ENCODE data around the gene SIRPD. TPM values are rescaled to one million over a fixed set of nuclear protein-coding genes. Genes with fewer than 3 reads are reported as not detected.
"Not testable (repeated sequence)": the region's sequence is repeated elsewhere in the genome, so short reads cannot be mapped to it uniquely, and the experiment has no call there.

Gene SIRPD
- not detected for total RNA-seq

DNA sequence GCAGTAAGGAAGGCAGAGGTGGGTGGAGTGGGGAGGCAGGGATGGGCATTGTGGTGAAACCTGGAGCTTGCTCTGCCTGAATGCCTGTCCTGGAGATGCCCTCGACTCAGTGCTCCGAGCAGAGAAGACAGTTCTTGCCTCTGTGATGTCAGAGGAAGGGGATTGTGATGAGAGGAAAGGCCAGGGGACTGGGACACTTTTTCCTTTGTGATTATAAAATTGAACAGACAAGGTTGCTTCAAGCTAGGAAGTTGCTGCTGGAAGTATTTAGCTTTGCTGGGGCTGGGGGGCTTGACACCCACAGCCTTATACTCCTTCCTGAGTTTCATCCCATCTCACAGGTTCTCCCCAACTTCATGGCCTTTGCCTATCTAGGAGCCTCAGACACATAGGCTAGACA lies at the start of gene SIRPD:
SIRPD (minus strand) TSS at position 101 of the 400 bp plus-strand sequence; CDS start at position 49, 52 bp downstream.
- Mint-ChIP-seq H3K27ac (no peak within 1 kb of the TSS), H3K4me3 (no peak within 1 kb of the TSS), H3K4me1 (ENCODE audit: low read depth) (peaks cover 8% of the 10 kb centered on the region), H3K27me3 (ENCODE audit: low read depth) (no peaks in the 10 kb centered on the region), H3K36me3 (ENCODE audit: low read depth) (peaks cover 3% of the 10 kb centered on the region), H3K9me3 (peaks cover 9% of the 10 kb centered on the region)
- no peak for DNase-seq
- CTCF ChIA-PET: interaction anchor here (0.8 to 4.0 kb wide), 4 partner anchors 13 to 220 kb away, joined by 3 to 32 read pairs (median 9); no protein-coding TSS in a partner anchor
- intact Hi-C loops (cut with micrococcal nuclease): loop anchor here (2.0 kb wide), 1 partner anchor 177 kb away; no protein-coding TSS in a partner anchor

DNA sequence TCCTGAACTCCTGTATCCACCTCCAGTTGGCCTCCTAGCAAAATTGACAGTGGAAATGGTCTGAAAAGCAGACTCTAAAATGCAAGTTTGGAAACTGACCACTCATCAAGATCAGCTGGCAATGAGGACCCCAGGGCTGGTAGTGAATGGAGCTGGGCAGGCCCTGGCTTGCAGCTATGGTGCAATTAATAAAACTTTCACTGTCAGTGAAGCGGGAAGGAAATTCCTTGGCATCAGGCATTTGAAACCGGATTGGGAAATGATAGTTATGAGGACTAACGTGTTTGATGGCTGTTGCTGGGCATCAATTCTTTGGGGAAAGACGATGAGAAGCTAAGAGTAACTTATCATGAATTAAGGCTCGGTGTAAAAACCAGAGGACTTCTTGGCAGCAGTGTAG lies 43.2 kb upstream of the SIRPD start:
- H3K27ac Mint-ChIP-seq: no peak overlapping the region
- H3K36me3 Mint-ChIP-seq (ENCODE audit: low read depth): peaks cover 5% of the 10 kb centered on the region
- H3K4me3 Mint-ChIP-seq: no peak overlapping the region
- CTCF ChIA-PET: no interaction called here
- no peaks in the 10 kb centered on the region for H3K27me3 Mint-ChIP-seq (ENCODE audit: low read depth)
- no peaks in the 10 kb centered on the region for H3K9me3 Mint-ChIP-seq
- H3K4me1 Mint-ChIP-seq (ENCODE audit: low read depth): no peaks in the 10 kb centered on the region
- DNase-seq: no peak
- intact Hi-C loops (cut with micrococcal nuclease): no loop called here

DNA sequence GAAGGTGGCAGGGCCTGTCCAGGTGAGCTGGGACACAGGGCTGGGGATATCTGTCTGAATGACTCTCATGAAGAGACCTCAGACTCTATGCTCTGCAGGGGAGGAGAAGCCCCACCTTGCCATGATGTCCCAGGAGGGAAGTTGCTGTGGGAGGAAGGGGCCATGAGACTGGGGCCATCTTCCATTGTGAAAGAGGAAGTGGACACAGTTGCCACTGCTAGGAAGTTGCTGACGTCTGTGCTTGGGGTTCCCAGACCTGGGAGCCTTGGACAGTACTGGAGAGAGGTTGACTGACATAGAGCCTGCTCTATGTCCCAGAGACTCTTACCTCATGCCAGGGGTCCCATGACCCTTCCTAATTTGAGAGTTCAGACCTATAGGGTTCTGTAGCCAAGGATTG lies 37.8 kb upstream of the SIRPD start:
- no peak for DNase-seq
- H3K27me3 Mint-ChIP-seq (ENCODE audit: low read depth): no peaks in the 10 kb centered on the region
- peaks cover 1% of the 10 kb centered on the region for H3K36me3 Mint-ChIP-seq (ENCODE audit: low read depth)
- H3K4me3 Mint-ChIP-seq: no peak overlapping the region
- H3K4me1 Mint-ChIP-seq (ENCODE audit: low read depth): peaks cover 3% of the 10 kb centered on the region
- H3K9me3 Mint-ChIP-seq: no peaks in the 10 kb centered on the region
- CTCF ChIA-PET: no interaction called here
- intact Hi-C loops (cut with micrococcal nuclease): no loop called here
- no peak overlapping the region for H3K27ac Mint-ChIP-seq

DNA sequence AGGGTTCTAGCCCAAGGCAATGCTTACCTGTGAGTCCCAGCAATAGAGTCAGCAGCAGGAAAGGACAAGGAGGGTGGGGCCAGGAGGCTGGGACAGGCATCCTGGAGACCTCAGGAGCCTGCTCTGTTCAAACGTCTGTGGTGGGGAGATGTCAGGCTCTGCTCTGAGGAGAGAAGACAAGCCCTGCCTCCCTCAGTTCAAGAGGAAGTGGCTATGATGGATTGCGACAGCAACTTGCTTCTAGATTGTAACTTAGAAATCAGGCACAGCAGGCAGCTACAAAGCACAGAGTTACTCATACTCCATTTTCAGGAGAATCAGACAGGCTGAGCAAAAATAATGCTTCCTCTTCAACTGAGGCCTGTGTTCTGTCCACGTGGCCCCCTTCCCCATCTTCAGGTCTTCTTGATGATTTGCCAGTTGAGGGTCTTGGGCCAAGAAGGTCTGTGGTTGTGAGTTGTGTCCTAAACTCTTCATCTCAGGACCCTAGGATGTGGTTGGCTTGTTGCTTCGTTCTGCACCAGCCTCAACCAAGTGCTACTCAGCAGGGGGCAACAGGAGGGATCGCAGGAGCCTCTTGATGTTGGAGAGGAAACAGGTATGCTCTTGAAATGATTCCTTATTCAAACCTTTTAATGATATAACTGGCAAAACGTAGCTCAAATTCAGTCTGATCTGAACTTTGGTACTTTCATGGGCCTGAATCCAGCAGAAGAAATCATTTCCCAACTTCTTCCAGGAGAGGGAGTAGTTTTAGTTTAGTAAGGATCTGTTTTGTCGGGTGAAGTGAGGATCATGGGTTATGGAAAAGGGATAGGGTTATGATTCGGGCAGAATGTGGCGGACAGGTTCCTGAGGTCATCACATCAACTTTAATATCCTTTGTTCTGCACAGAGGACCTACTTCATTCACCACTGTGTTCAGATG lies 31.3 kb upstream of the SIRPD start:
- Mint-ChIP-seq H3K36me3 (ENCODE audit: low read depth) (peaks cover 1% of the 10 kb centered on the region), H3K4me3 (peak overlapping the region; percentile 20), H3K27ac (peak overlapping the region; percentile 88), H3K27me3 (ENCODE audit: low read depth) (no peaks in the 10 kb centered on the region), H3K4me1 (ENCODE audit: low read depth) (peaks cover 42% of the 10 kb centered on the region), H3K9me3 (no peaks in the 10 kb centered on the region)
- CTCF ChIA-PET: interaction anchor here (1.2 kb wide), 1 partner anchor 188 kb away, joined by 3 read pairs; no protein-coding TSS in a partner anchor
- intact Hi-C loops (cut with micrococcal nuclease): loop anchor here (2.0 to 5.0 kb wide), 4 partner anchors 36 to 76 kb away; partner anchors contain the start of gene SIRPG
- peak; percentile 58 for DNase-seq

DNA sequence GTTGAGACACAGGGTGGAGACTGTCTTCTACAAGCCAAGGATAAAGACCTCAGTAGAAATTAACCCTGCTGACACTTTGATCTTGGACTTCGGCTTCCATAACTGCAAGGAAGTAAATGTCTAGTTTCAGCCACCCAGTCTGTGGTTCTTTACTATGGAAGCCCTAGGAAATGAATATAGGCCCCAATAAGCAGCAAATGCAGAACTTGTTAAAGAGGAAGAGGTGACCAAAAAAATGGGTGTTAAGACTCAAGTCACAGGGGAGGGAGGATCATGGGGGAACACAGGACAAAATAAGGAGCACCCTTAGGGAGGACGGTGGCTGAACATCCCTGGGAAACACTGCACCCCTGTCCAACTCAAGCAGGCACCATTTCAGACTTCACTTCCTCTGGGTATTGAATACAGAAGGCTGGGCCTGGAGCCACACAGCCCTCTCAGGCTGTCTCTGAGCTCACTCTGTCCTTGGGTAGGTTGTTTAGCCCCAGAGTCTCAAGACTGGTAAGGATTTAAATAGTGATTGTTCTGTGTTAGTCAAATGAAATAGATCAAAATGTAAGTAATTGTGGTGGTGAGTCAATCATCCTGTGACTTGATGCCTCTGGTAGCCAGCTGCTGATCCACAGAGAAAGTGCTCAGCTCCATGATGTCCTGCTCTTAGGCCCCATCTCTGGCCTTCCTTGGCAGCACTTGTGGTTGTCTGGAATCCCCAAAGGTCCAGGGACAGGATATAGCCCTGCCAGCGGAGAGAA lies 30.5 kb upstream of the SIRPD start:
- peaks cover 4% of the 10 kb centered on the region for H3K36me3 Mint-ChIP-seq (ENCODE audit: low read depth)
- no peaks in the 10 kb centered on the region for H3K9me3 Mint-ChIP-seq
- DNase-seq: peak; percentile 34
- peak overlapping the region; percentile 20 for H3K4me3 Mint-ChIP-seq
- CTCF ChIA-PET: interaction anchor here (1.2 kb wide), 1 partner anchor 189 kb away, joined by 3 read pairs; no protein-coding TSS in a partner anchor
- H3K27me3 Mint-ChIP-seq (ENCODE audit: low read depth): no peaks in the 10 kb centered on the region
- intact Hi-C loops (cut with micrococcal nuclease): loop anchor here (2.0 to 5.0 kb wide), 4 partner anchors 37 to 77 kb away; partner anchors contain the start of gene SIRPG
- peaks cover 46% of the 10 kb centered on the region for H3K4me1 Mint-ChIP-seq (ENCODE audit: low read depth)
- H3K27ac Mint-ChIP-seq: peak overlapping the region; percentile 88

DNA sequence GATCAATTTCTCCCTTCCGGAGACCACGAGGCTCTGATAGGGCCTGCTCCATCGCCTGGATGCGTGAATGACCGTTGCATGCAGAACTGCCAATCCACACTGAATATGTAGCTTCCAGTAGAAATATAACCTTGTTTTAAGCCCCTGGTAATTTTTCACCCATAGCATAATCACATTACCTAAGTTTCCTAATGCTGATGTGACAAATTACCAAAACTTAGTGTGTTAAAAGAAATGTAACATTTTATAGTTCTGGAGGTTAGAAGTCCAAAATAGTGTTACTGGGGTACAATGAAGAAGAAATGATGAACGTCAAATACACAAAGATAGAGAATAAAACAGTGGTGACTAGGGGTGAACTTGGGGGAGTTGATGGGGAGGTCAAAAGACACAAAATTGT lies 22.0 kb upstream of the SIRPD start:
- H3K27ac Mint-ChIP-seq: no peak overlapping the region
- peaks cover 9% of the 10 kb centered on the region for H3K4me1 Mint-ChIP-seq (ENCODE audit: low read depth)
- DNase-seq: no peak
- intact Hi-C loops (cut with micrococcal nuclease): loop anchor here (2.0 kb wide), 1 partner anchor 35 kb away; no protein-coding TSS in a partner anchor
- H3K9me3 Mint-ChIP-seq: no peaks in the 10 kb centered on the region
- H3K36me3 Mint-ChIP-seq (ENCODE audit: low read depth): peaks cover 2% of the 10 kb centered on the region
- H3K27me3 Mint-ChIP-seq (ENCODE audit: low read depth): no peaks in the 10 kb centered on the region
- CTCF ChIA-PET: no interaction called here
- no peak overlapping the region for H3K4me3 Mint-ChIP-seq

DNA sequence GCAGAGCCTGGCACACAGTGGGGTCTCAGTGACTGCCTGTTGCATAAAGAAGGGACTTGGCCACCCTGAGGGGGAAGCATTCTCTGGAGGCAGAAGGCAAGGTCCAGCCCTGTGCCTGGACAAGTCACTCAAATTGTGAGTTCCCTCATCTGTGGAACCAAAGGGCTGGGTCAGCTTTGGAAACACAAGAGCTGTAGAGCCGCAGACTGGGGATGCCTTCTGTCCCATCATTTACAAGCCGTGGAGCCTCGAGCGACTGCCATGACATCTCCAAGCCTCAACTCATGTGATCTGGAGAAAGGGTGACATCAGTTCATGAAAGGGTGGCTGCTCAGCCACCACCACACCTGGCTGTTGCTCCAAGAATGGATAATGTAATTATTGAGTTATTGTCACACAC lies 20.4 kb upstream of the SIRPD start:
- no peak for DNase-seq
- intact Hi-C loops (cut with micrococcal nuclease): loop anchor here (2.0 kb wide), 1 partner anchor 37 kb away; no protein-coding TSS in a partner anchor
- H3K27ac Mint-ChIP-seq: no peak overlapping the region
- no peaks in the 10 kb centered on the region for H3K36me3 Mint-ChIP-seq (ENCODE audit: low read depth)
- CTCF ChIA-PET: interaction anchor here (1.2 kb wide), 3 partner anchors 109 to 199 kb away, joined by 3 to 5 read pairs (median 3); no protein-coding TSS in a partner anchor
- H3K27me3 Mint-ChIP-seq (ENCODE audit: low read depth): no peaks in the 10 kb centered on the region
- no peak overlapping the region for H3K4me3 Mint-ChIP-seq
- peaks cover 2% of the 10 kb centered on the region for H3K4me1 Mint-ChIP-seq (ENCODE audit: low read depth)
- H3K9me3 Mint-ChIP-seq: no peaks in the 10 kb centered on the region

DNA sequence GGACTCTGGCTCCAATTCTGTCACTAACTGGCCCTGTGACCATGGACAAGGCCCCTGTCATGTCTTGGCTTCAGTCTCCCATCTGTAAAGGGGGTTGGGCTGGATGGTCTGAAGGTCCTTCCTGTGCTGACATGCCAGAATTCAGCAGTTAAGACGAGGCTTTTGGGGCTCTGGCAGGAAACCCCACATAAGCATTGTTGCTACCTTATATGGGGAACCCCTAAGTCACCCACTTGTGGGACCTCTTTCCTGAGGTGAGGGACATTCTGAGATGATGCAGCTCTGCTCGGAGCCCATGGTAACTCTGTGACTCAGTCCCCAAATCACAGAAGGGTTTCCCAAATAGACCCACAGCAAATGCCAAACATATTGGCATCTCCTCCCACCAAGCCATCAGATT lies 19.8 kb upstream of the SIRPD start:
- H3K27me3 Mint-ChIP-seq (ENCODE audit: low read depth); H3K27ac Mint-ChIP-seq; H3K9me3 Mint-ChIP-seq; intact Hi-C loops (cut with micrococcal nuclease); DNase-seq; H3K4me1 Mint-ChIP-seq (ENCODE audit: low read depth); H3K4me3 Mint-ChIP-seq; H3K36me3 Mint-ChIP-seq (ENCODE audit: low read depth): not testable (repeated sequence)
- CTCF ChIA-PET: interaction anchor here (1.2 kb wide), 1 partner anchor 157 kb away, joined by 3 read pairs; no protein-coding TSS in a partner anchor

DNA sequence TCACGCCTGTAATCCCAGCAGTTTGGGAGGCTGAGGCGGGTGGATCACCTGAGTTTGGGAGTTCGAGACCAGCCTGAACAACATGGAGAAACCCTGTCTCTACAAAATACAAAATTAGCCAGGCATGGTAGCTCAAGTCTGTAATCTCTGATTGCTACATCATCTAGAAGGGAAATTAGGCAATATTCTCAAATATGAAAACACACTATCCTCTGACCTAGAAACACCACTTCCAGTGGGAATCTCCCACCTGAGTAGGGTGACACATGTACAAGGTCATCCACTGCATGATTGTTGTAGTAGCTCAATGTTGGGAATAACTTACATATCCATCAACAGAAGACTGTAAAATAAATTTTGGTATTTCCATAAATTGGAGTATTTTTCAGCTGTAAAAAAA lies 19.1 kb upstream of the SIRPD start:
- peaks cover 2% of the 10 kb centered on the region for H3K4me1 Mint-ChIP-seq (ENCODE audit: low read depth)
- CTCF ChIA-PET: interaction anchor here (1.1 kb wide), 1 partner anchor 158 kb away, joined by 3 read pairs; no protein-coding TSS in a partner anchor
- H3K9me3 Mint-ChIP-seq: no peaks in the 10 kb centered on the region
- H3K27me3 Mint-ChIP-seq (ENCODE audit: low read depth): no peaks in the 10 kb centered on the region
- H3K4me3 Mint-ChIP-seq: no peak overlapping the region
- no peak overlapping the region for H3K27ac Mint-ChIP-seq
- DNase-seq: no peak
- no peaks in the 10 kb centered on the region for H3K36me3 Mint-ChIP-seq (ENCODE audit: low read depth)
- intact Hi-C loops (cut with micrococcal nuclease): no loop called here

DNA sequence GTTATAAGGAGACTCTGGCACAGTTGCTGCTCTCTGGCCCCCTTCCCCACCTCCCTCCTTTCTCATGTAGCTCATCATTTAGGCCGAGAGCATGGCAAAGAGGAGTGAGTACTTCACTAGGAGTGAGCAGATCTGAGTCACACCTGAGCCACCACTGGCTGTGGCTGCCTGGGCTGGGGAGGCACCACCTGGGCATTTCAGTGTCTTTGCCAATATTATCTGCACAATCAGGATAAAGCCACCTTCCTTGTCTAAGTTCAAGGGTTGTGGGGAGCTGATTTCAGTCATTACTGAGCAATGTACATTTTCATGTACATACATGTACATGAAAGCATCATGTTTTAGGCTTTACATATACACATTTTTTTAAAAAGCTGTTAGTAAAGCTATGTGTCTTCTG lies 18.5 kb upstream of the SIRPD start:
- H3K27me3 Mint-ChIP-seq (ENCODE audit: low read depth); H3K27ac Mint-ChIP-seq; H3K4me1 Mint-ChIP-seq (ENCODE audit: low read depth); H3K36me3 Mint-ChIP-seq (ENCODE audit: low read depth); H3K4me3 Mint-ChIP-seq; intact Hi-C loops (cut with micrococcal nuclease); H3K9me3 Mint-ChIP-seq; DNase-seq: not testable (repeated sequence)
- CTCF ChIA-PET: interaction anchor here (1.1 kb wide), 1 partner anchor 159 kb away, joined by 3 read pairs; no protein-coding TSS in a partner anchor

DNA sequence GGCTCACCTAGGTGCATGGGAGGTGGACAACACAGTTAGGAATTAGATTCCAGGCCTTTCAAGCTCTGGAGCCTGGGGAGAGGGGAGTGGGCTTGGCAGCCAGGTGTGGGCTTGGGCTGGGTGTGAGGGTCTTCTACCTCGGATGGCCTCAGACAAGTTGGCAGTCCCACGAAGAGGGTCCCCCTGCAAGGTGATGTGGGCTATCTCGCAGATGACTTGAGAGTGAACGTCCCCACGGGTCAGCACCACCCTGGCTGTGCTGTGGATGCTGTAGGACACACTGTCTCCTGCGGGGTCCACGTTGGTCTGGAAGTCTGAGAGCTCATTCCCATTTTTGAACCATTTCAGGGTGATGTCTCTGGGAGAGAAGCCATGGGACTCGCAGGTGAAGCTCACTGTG lies 14.1 kb upstream of the SIRPD start:
- H3K27ac Mint-ChIP-seq; H3K4me3 Mint-ChIP-seq; H3K36me3 Mint-ChIP-seq (ENCODE audit: low read depth); H3K9me3 Mint-ChIP-seq; intact Hi-C loops (cut with micrococcal nuclease); H3K4me1 Mint-ChIP-seq (ENCODE audit: low read depth); DNase-seq; H3K27me3 Mint-ChIP-seq (ENCODE audit: low read depth): not testable (repeated sequence)
- CTCF ChIA-PET: interaction anchor here (0.8 kb wide), 1 partner anchor 14 kb away, joined by 3 read pairs; the partner anchor contains the start of gene SIRPD

DNA sequence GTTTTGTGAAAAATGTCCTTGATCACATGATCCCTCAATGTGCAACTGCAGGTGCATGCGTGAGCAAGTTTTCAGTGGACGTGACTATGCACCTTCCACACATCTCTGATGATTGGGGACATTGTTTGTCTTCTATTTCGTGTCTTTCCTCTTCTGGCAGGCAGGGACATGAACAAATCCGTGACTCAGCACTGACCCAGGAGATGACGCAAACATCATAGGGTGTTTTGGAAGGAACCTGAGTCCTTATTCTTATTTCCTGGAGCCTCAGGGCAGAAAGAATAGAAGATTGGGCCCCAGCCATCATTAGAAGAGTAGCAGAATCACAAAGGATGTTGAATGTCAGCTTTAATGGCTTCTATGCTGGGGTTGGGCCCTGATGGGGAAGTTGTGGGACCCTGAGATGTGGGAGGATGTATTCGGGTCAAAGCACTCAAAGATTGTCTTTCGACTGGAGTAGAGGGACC lies 11.9 kb upstream of the SIRPD start:
- Mint-ChIP-seq H3K4me3 (no peak overlapping the region), H3K4me1 (ENCODE audit: low read depth) (peaks cover 3% of the 10 kb centered on the region), H3K36me3 (ENCODE audit: low read depth) (peaks cover 8% of the 10 kb centered on the region), H3K27ac (no peak overlapping the region), H3K9me3 (no peaks in the 10 kb centered on the region), H3K27me3 (ENCODE audit: low read depth) (no peaks in the 10 kb centered on the region)
- no peak for DNase-seq
- intact Hi-C loops (cut with micrococcal nuclease): no loop called here
- CTCF ChIA-PET: no interaction called here

Measured in activated naive CD4-positive, alpha-beta T cell treated with anti-CD3 and anti-CD28 coated beads for 36 hours (primary cell).